Bronchus fibroblast of lung (primary cell): ENCODE measurements around the gene NUP37. TPM values are rescaled to one million over a fixed set of nuclear protein-coding genes. Genes with fewer than 3 reads are reported as not detected.

Experiments used
- total RNA-seq: library from RNA; depleted of rRNA; stranded (reverse); fragments of >200 nt; gene quantifications from 2 replicates; pipeline ENCODE4 v1.2.3, GENCODE V29; 2015

The NUP37 gene
- 56.2 and 59.2 TPM in 2 replicates for total RNA-seq

DNA sequence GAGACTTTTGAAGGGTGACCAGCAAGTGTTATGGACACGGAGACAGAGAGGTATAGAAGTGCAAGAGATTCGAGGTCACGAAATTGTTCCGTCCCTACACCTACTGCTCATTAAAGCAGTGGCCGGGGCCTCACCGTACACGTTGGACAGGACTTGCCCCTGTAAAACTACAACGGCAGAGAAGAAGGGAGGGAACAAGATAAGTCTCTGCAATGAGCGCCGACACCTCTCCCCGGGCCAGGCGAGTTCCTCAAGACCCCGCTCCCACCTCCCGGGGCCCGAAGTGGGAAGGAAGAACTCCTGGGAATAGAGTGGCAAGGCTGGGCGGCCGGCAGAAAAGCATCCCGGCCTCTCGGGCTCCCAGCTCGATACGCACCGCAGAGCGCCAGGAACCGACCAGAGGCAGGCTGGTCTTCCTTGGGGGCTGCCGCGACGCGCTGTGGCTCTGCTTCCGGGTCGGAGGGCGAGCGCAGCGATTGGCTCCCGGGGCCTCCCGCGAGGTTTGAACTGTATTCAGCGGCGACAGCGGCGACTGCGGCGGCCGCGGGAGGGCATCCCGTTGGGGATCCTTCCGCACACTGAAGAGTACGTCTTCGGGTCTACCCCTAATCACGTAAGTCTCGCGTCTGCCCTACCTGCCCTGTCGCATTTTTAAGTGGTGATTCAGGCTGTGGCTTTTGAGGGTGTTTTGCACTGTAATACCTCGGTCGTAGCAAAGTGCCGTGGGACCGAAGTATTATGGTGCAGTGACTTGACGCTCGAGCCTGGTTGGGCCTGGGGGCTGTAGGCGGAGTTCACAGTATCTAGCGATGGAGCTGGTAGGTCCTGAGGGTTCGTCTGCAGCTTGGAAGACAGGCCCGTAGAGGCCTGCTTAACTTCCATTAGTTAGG is at the start of gene NUP37, which contains the start of gene PARPBP:
Gene NUP37, minus strand, starts transcription at position 441 of the 890 bp plus-strand sequence. CDS start 1,596 bp downstream, outside the sequence.
Gene PARPBP, plus strand, starts transcription at position 510 of the 890 bp plus-strand sequence. CDS start 3,706 bp downstream, outside the sequence.

DNA sequence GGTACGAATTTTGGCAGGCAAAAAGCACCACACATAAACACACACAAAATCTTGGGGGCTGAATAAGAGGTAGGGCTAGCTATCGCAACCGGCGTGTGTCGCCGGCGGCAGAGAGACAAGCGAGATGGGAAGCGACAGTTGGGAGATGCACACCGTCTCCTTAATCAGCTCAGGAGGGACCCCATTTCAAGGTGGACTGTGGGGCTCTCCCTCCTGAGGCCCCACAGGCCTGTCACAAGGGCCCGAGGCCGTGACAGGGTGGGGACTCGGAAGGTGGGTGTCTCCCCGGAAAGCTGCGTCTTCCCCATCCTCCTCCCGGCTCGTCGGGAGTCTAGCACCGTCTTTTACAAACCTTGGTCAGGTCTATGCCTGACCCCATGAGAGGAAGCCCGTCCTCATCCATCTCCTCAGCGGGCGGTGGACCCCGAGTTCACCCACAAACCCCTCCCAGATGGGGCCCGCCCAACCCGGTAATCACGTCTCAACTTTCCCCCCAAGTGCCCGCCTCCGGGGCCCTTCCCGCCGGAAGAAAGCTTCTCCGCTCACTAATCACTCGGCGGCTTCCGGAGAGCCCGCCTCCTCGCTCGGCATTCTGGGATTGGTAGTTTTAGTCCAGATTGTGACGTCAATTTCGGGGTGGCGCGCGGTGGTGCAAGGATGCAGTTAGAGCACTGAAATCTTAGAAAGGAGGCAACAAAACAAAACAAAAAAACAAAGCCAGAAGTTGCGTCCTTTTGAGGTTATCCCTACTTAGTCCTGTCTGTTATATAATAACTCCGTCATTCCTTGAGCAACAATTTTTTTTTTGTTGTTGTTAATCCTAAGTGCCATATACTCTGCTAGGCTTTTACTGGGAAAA is 58.1 kb downstream of the NUP37 start, which contains the start of gene WASHC3:
Gene WASHC3, minus strand, starts transcription at position 432 of the 859 bp plus-strand sequence. Its CDS starts 29 bp downstream, at position 403.

Other genes with a start within 250 kb of the NUP37 start
- gene DRAM1, start 242.5 kb downstream of the NUP37 start, total RNA-seq, result 11.9 and 14.1 TPM in 2 replicates
- 67.9 and 77.0 TPM in 2 replicates for gene WASHC3, start 58.1 kb downstream of the NUP37 start, total RNA-seq
- gene PARPBP, start 69 bp upstream of the NUP37 start, total RNA-seq, result 11.1 and 19.5 TPM in 2 replicates
- not detected in 2 replicates for gene PMCH, start 77.7 kb upstream of the NUP37 start, total RNA-seq